GM13976 (cell line): ENCODE measurements around the gene AQP6.

ENCODE experiments used
- DNase-seq: peaks from one replicate; pipeline ENCODE4 v3.0.0; 2012; ENCODE audit warnings: low spot score
- CTCF ChIP-seq: IDR thresholded peaks from 2 replicates; pipeline ENCODE4 v1.5.1; 2012; ENCODE audit warnings: borderline replicate concordance, mild to moderate bottlenecking; ENCODE audit not compliant: insufficient read depth; ENCODE audit errors: extremely low read depth, missing control alignments, control extremely low read depth
- in situ Hi-C: fragments of 300-500 bp; cut with MboI; formaldehyde crosslinking; loops from one replicate; pipeline ENCODE4 v1.12.0; 2022; ENCODE audit warnings: low sequenced_read_pairs, mixed read lengths, inconsistent platforms; ENCODE audit not compliant: unreplicated experiment

AQP6 gene

GRCh38 chr12:50025187-50026059 lies 52.7 kb downstream of the AQP6 start, which contains the start of gene RACGAP1:
Gene RACGAP1 (minus strand): TSS chr12:50025494. CDS start chr12:50016715, 8,779 bp downstream.
- in situ Hi-C loops: no loop called here
- peak; percentile 98 for DNase-seq
- no peak for TF ChIP-seq CTCF

- in situ Hi-C loops: no loop called here
- no peak for TF ChIP-seq CTCF
- no peak for DNase-seq
Measured at GRCh38 chr12:50026691-50027090, 53.9 kb downstream of the AQP6 start.
